Urinary bladder (tissue), 4 donors: Measurements from ENCODE around the gene ALG9. TPM values are rescaled to one million over a fixed set of nuclear protein-coding genes. Genes with fewer than 3 reads are reported as not detected.

Experiments used
- DNase-seq: peaks from one replicate; pipeline ENCODE4 v3.0.0-alpha.2; 2015; ENCODE audit errors: extremely low spot score
- H3K27ac ChIP-seq: one replicate; pipeline ENCODE4 v1.5.1; 2013; ENCODE audit warnings: low read depth, mild to moderate bottlenecking, moderate library complexity
- H3K36me3 ChIP-seq: one replicate; pipeline ENCODE4 v1.6.1; 2013; ENCODE audit warnings: mild to moderate bottlenecking, moderate library complexity; ENCODE audit not compliant: insufficient read depth
- H3K4me1 ChIP-seq: one replicate; pipeline ENCODE4 v1.6.1; 2013; ENCODE audit warnings: mild to moderate bottlenecking, moderate library complexity; ENCODE audit not compliant: insufficient read depth
- H3K4me3 ChIP-seq: one replicate; pipeline ENCODE4 v1.5.1; 2013; ENCODE audit warnings: low read depth, low read length
- WGBS: extraction: QIAGEN DNeasy Blood & Tissue Kit; methylation state at CpG from one replicate; pipeline ENCODE4 v1.1.7; 2013; 5-methylcytosine and 5-hydroxymethylcytosine counted together
- polyA plus RNA-seq: library from polyadenylated mRNA; stranded (reverse); fragments of 200-250 nt; gene quantifications from one replicate; pipeline ENCODE4 v1.2.3, GENCODE V29; 2013
- total RNA-seq: library from RNA; depleted of rRNA; stranded (reverse); fragments of >200 nt; gene quantifications from one replicate; pipeline ENCODE4 v1.2.3, GENCODE V29; 2014
- donor health status: healthy with polysubstance abuse.
- donor health status: healthy.

The ALG9 gene
- total and polyA plus RNA-seq, 2 donors: 21.3 to 57.7 TPM

GRCh38 chr11:111815489-111815888 lies 55.9 kb downstream of the ALG9 start:
- Histone ChIP-seq H3K27ac (no peak overlapping the region), H3K4me3 (no peak overlapping the region), H3K36me3 (peaks cover 1% of the 10 kb centered on the region), H3K4me1 (no peaks in the 10 kb centered on the region)
- no peak for DNase-seq
- 58% methylated on average over 1 of the region's 1 CpG for WGBS

- no peak for DNase-seq
- 59% methylated on average over 8 of the region's 8 CpGs for whole genome bisulfite sequencing
- Histone ChIP-seq H3K4me1 (no peaks in the 10 kb centered on the region), H3K36me3 (peaks cover 1% of the 10 kb centered on the region), H3K4me3 (no peak overlapping the region), H3K27ac (peak overlapping the region; percentile 41)
Measured at GRCh38 chr11:111814557-111815320, 56.6 kb downstream of the ALG9 start.

GRCh38 chr11:111814106-111814505 lies 57.3 kb downstream of the ALG9 start:
- no peak overlapping the region for H3K27ac ChIP-seq
- DNase-seq: no peak
- WGBS: 61% methylated on average over 1 of the region's 1 CpG
- no peaks in the 10 kb centered on the region for H3K4me1 ChIP-seq
- H3K4me3 ChIP-seq: no peak overlapping the region
- peaks cover 1% of the 10 kb centered on the region for H3K36me3 ChIP-seq

- no peak for DNase-seq
- Histone ChIP-seq H3K4me3 (no peak overlapping the region), H3K4me1 (no peaks in the 10 kb centered on the region), H3K36me3 (peaks cover 1% of the 10 kb centered on the region), H3K27ac (no peak overlapping the region)
- WGBS: 98% methylated on average over 2 of the region's 2 CpGs
Measured at GRCh38 chr11:111812211-111812610, 59.2 kb downstream of the ALG9 start.

- Histone ChIP-seq H3K4me1 (no peaks in the 10 kb centered on the region), H3K36me3 (no peaks in the 10 kb centered on the region), H3K4me3 (no peak overlapping the region), H3K27ac (no peak overlapping the region)
- DNase-seq: no peak
- 91% methylated on average over 2 of the region's 2 CpGs for WGBS
Measured at GRCh38 chr11:111811445-111811844, 59.9 kb downstream of the ALG9 start.

- WGBS: 98% methylated on average over 2 of the region's 2 CpGs
- no peaks in the 10 kb centered on the region for H3K36me3 ChIP-seq
Measured at GRCh38 chr11:111808834-111809233, 62.5 kb downstream of the ALG9 start.

GRCh38 chr11:111808063-111808588 lies 63.3 kb downstream of the ALG9 start:
- whole genome bisulfite sequencing: 93% methylated on average over 2 of the region's 2 CpGs
- no peak overlapping the region for H3K27ac ChIP-seq
- no peak overlapping the region for H3K4me3 ChIP-seq
- no peaks in the 10 kb centered on the region for H3K36me3 ChIP-seq
- peaks cover 2% of the 10 kb centered on the region for H3K4me1 ChIP-seq
- no peak for DNase-seq

More at GRCh38 chr11:111808834-111809233, 62.5 kb downstream of the ALG9 start:
- H3K4me3 ChIP-seq: no peak overlapping the region
- H3K4me1 ChIP-seq: peaks cover 2% of the 10 kb centered on the region
- DNase-seq: no peak
- no peak overlapping the region for H3K27ac ChIP-seq

- Histone ChIP-seq H3K4me3 (no peak overlapping the region), H3K27ac (no peak overlapping the region), H3K4me1 (peaks cover 2% of the 10 kb centered on the region), H3K36me3 (no peaks in the 10 kb centered on the region)
- 98% methylated on average over 1 of the region's 1 CpG for WGBS
- DNase-seq: no peak
Measured at GRCh38 chr11:111807076-111807475, 64.3 kb downstream of the ALG9 start.

GRCh38 chr11:111801135-111801534 lies 70.2 kb downstream of the ALG9 start:
- H3K4me3 ChIP-seq: no peak overlapping the region
- WGBS: 83% methylated on average over 2 of the region's 2 CpGs
- no peak for DNase-seq
- H3K27ac ChIP-seq: no peak overlapping the region
- peaks cover 4% of the 10 kb centered on the region for H3K36me3 ChIP-seq
- H3K4me1 ChIP-seq: peaks cover 1% of the 10 kb centered on the region

- 97% methylated on average over 1 of the region's 1 CpG for WGBS
- no peak overlapping the region for H3K27ac ChIP-seq
- no peak overlapping the region for H3K4me3 ChIP-seq
- H3K4me1 ChIP-seq: no peaks in the 10 kb centered on the region
- DNase-seq: no peak
- peaks cover 4% of the 10 kb centered on the region for H3K36me3 ChIP-seq
Measured at GRCh38 chr11:111798279-111798678, 73.1 kb downstream of the ALG9 start.

GRCh38 chr11:111797145-111797581 lies 74.2 kb downstream of the ALG9 start:
- H3K4me1 ChIP-seq: no peaks in the 10 kb centered on the region
- 95% methylated on average over 2 of the region's 2 CpGs for WGBS
- no peak overlapping the region for H3K27ac ChIP-seq
- peaks cover 4% of the 10 kb centered on the region for H3K36me3 ChIP-seq
- DNase-seq: no peak
- H3K4me3 ChIP-seq: no peak overlapping the region

- WGBS: 66% methylated on average over 3 of the region's 3 CpGs
- no peak overlapping the region for H3K27ac ChIP-seq
- H3K36me3 ChIP-seq: peaks cover 2% of the 10 kb centered on the region
- no peak for DNase-seq
- no peaks in the 10 kb centered on the region for H3K4me1 ChIP-seq
- H3K4me3 ChIP-seq: no peak overlapping the region
Measured at GRCh38 chr11:111796696-111797095, 74.7 kb downstream of the ALG9 start.

- Histone ChIP-seq H3K27ac (no peak overlapping the region), H3K36me3 (peaks cover 2% of the 10 kb centered on the region), H3K4me1 (no peaks in the 10 kb centered on the region), H3K4me3 (no peak overlapping the region)
- WGBS: 97% methylated on average over 7 of the region's 7 CpGs
- DNase-seq: no peak
Measured at GRCh38 chr11:111795334-111795985, 75.9 kb downstream of the ALG9 start.

- Histone ChIP-seq H3K27ac (no peak overlapping the region), H3K4me3 (no peak overlapping the region), H3K36me3 (peaks cover 2% of the 10 kb centered on the region), H3K4me1 (no peaks in the 10 kb centered on the region)
- DNase-seq: peak; percentile 61
- WGBS: 83% methylated on average over 5 of the region's 5 CpGs
Measured at GRCh38 chr11:111793863-111794262, 77.5 kb downstream of the ALG9 start.
